ENCODE results near the gene PRR33. TPM values are rescaled to one million over a fixed set of nuclear protein-coding genes. Genes with fewer than 3 reads are reported as not detected.

The PRR33 gene
- total RNA-seq, 1 donor from 2014 or later: not detected

DNA sequence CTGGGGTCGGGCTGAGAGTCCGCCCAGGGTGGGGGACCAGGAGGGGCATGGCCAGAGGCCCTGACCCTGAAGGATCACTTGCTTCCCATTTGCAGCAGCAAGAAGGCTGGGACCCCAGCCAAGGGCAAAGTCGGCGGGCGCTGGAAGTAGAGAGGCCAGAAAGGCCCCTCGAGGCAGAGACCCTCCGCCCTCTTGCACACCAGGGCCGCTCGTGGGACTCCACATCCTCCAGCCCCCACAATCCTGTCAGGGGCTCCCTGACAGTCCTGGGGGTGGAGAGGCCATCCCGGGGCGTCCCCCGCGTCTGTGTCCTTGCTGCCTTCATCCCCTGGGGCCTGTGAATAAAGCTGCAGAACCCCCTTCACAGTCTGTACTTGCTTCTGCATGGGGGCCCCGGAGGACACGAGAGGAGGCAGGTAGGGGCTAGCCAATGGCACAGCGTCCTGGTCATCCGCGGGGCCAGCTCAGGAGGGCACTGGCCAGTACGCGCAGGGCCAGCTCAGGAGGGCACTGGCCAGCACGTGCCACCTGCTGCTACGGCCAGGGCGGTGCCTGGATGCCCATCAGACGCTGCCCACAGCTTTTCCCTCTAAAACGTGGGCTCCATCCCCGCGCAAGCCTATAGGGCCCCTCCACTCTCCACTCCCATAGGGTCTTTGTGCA lies 46.8 kb upstream of the PRR33 start:
- TF ChIP-seq EZH2 (IDR thresholded peaks at IDR 0.05; ENCODE audit: insufficient read depth, low read length) (no peak), CTCF (IDR thresholded peaks at IDR 0.05; ENCODE audit: insufficient read depth, low read depth, low read length) (no peak)
- Histone ChIP-seq H3K27me3 (ENCODE audit: insufficient read depth, low read length) (no peaks in the 10 kb centered on the region), H3K4me2 (ENCODE audit: low read length) (no peak overlapping the region), H3K27ac (ENCODE audit: low read depth, low read length) (no peak overlapping the region), H3K4me3 (ENCODE audit: insufficient read depth, low read depth, low read length) (no peak overlapping the region), H2AFZ (ENCODE audit: low read depth, low read length) (no peak overlapping the region), H3K9me3 (ENCODE audit: insufficient read depth, low read depth, low read length) (no peaks in the 10 kb centered on the region), H3K4me1 (ENCODE audit: insufficient read depth, low read length) (no peaks in the 10 kb centered on the region), H3K79me2 (ENCODE audit: insufficient read depth, low read length) (no peaks in the 10 kb centered on the region), H3K9ac (ENCODE audit: low read length) (no peak overlapping the region), H4K20me1 (ENCODE audit: insufficient read depth, low read length) (no peaks in the 10 kb centered on the region), H3K36me3 (ENCODE audit: insufficient read depth, low read length) (no peaks in the 10 kb centered on the region)
- Mint-ChIP-seq H3K4me1 (ENCODE audit: low read depth, unreplicated experiment) (peaks cover 3% of the 10 kb centered on the region), H3K27me3 (ENCODE audit: low read depth, unreplicated experiment) (peaks cover 12% of the 10 kb centered on the region), H3K27ac (ENCODE audit: unreplicated experiment) (no peak overlapping the region), H3K4me3 (ENCODE audit: unreplicated experiment) (no peak overlapping the region), H3K9me3 (ENCODE audit: unreplicated experiment) (peaks cover 4% of the 10 kb centered on the region), H3K36me3 (ENCODE audit: low read depth, unreplicated experiment) (no peaks in the 10 kb centered on the region)
- DNase-seq (ENCODE audit: low read depth): no peak
- no peak for FAIRE-seq

- Mint-ChIP-seq H3K4me3 (ENCODE audit: unreplicated experiment) (no peak overlapping the region), H3K4me1 (ENCODE audit: low read depth, unreplicated experiment) (peaks cover 3% of the 10 kb centered on the region), H3K9me3 (ENCODE audit: unreplicated experiment) (peaks cover 4% of the 10 kb centered on the region), H3K27ac (ENCODE audit: unreplicated experiment) (no peak overlapping the region), H3K27me3 (ENCODE audit: low read depth, unreplicated experiment) (peaks cover 16% of the 10 kb centered on the region), H3K36me3 (ENCODE audit: low read depth, unreplicated experiment) (no peaks in the 10 kb centered on the region)
- H3K79me2 ChIP-seq (ENCODE audit: insufficient read depth, low read length): no peaks in the 10 kb centered on the region
- H4K20me1 ChIP-seq (ENCODE audit: insufficient read depth, low read length): no peaks in the 10 kb centered on the region
- H3K4me3 ChIP-seq (ENCODE audit: insufficient read depth, low read depth, low read length): no peak overlapping the region
- H3K27ac ChIP-seq (ENCODE audit: low read depth, low read length): no peak overlapping the region
- no peak overlapping the region for H3K4me2 ChIP-seq (ENCODE audit: low read length)
- no peak overlapping the region for H3K9ac ChIP-seq (ENCODE audit: low read length)
- no peaks in the 10 kb centered on the region for H3K4me1 ChIP-seq (ENCODE audit: insufficient read depth, low read length)
- H3K27me3 ChIP-seq (ENCODE audit: insufficient read depth, low read length): no peaks in the 10 kb centered on the region
- H3K36me3 ChIP-seq (ENCODE audit: insufficient read depth, low read length): no peaks in the 10 kb centered on the region
- TF ChIP-seq EZH2 (IDR thresholded peaks at IDR 0.05; ENCODE audit: insufficient read depth, low read length): no peak
- TF ChIP-seq CTCF (IDR thresholded peaks at IDR 0.05; ENCODE audit: insufficient read depth, low read depth, low read length): no peak
- no peaks in the 10 kb centered on the region for H3K9me3 ChIP-seq (ENCODE audit: insufficient read depth, low read depth, low read length)
- no peak for FAIRE-seq
- DNase-seq (ENCODE audit: low read depth): no peak
- H2AFZ ChIP-seq (ENCODE audit: low read depth, low read length): no peak overlapping the region
Observed at GRCh38 chr11:1937616-1938342, 46.1 kb upstream of the PRR33 start.

All from astrocyte (in vitro differentiated cells and primary cell).